Thoracic aorta (tissue), 2 donors: Measurements from ENCODE around the gene RELL1. TPM values are rescaled to one million over a fixed set of nuclear protein-coding genes. Genes with fewer than 3 reads are reported as not detected.

Experiments
- ATAC-seq: fragments of 150-250 bp; one replicate; pipeline ENCODE4 v1.8.0; 2017; ENCODE audit warnings: low read depth; ENCODE audit not compliant: insufficient number of reproducible peaks, low FRiP score
- DNase-seq: peaks from one replicate; pipeline ENCODE4 v3.0.0-alpha.2; 2020; ENCODE audit warnings: low spot score
- H3K27ac ChIP-seq, 2 donors: fragments of 200-600 bp; sonication (generic); 1 replicate in 1 of 2; 2 replicates in 1 of 2; pipeline ENCODE4 v1.5.1; 2016; ENCODE audit warnings: mild to moderate bottlenecking in 2 of 2, moderate library complexity in 2 of 2
- H3K27me3 ChIP-seq: fragments of 200-600 bp; sonication (generic); replicated peaks from 2 replicates; pipeline ENCODE4 v1.6.0; 2016; ENCODE audit warnings: mild to moderate bottlenecking; ENCODE audit not compliant: insufficient read depth
- H3K36me3 ChIP-seq: fragments of 200-600 bp; sonication (generic); one replicate; pipeline ENCODE4 v1.5.1; 2016
- H3K4me1 ChIP-seq, 2 donors: fragments of 200-600 bp; sonication (generic); 1 replicate in 1 of 2; 2 replicates in 1 of 2; pipeline versions ENCODE4 v1.5.1 to v1.6.0; 2016; ENCODE audit warnings: low read depth in 2 of 2, mild to moderate bottlenecking in 1 of 2; ENCODE audit not compliant: control insufficient read depth in 1 of 2
- H3K4me3 ChIP-seq: fragments of 200-600 bp; sonication (generic); 2 replicates; pipeline ENCODE4 v1.5.1; 2016; ENCODE audit warnings: mild to moderate bottlenecking
- H3K9me3 ChIP-seq: fragments of 200-600 bp; sonication (generic); 2 replicates; pipeline ENCODE4 v1.5.1; 2016
- CTCF ChIP-seq: fragments of 200-600 bp; sonication (generic); IDR thresholded peaks from one replicate; pipeline ENCODE4 v1.5.1; 2019; ENCODE audit warnings: antibody characterized with exemption
- total RNA-seq, 2 donors: library from RNA; depleted of rRNA; stranded (reverse); fragments of >200 nt; gene quantifications; one replicate each; pipeline versions ENCODE4 v1.1.0 to v1.2.3, GENCODE V29; 2016

RELL1 gene
- total RNA-seq, 2 donors from 2014 or later, result 46.7 to 69.3 TPM

- Histone ChIP-seq H3K4me1 (peaks cover 7 to 11% of the 10 kb centered on the region in 2 donors), H3K9me3 (no peaks in the 10 kb centered on the region), H3K4me3 (no peak overlapping the region), H3K36me3 (no peaks in the 10 kb centered on the region), H3K27me3 (no peaks in the 10 kb centered on the region), H3K27ac (no peak overlapping the region)
- no peak for DNase-seq
- no peak for TF ChIP-seq CTCF
- ATAC-seq, result no peak
Measured at GRCh38 chr4:37687681-37688080, 1.5 kb upstream of the RELL1 start.

GRCh38 chr4:37687194-37687562 is 1.0 kb upstream of the RELL1 start:
- TF ChIP-seq CTCF, result no peak
- Histone ChIP-seq H3K27ac (peak overlapping the region; percentile 58 to 91), H3K36me3 (no peaks in the 10 kb centered on the region), H3K4me3 (peak overlapping the region; percentile 97), H3K4me1 (peaks cover 7 to 11% of the 10 kb centered on the region in 2 donors), H3K9me3 (no peaks in the 10 kb centered on the region), H3K27me3 (no peaks in the 10 kb centered on the region)
- ATAC-seq (no peak), DNase-seq (no peak)

GRCh38 chr4:37685823-37686372 is 278 bp downstream of the RELL1 start:
- peaks cover 7 to 11% of the 10 kb centered on the region in 2 donors for H3K4me1 ChIP-seq
- H3K27me3 ChIP-seq, result no peaks in the 10 kb centered on the region
- ATAC-seq (peak; percentile 9), DNase-seq (no peak)
- H3K9me3 ChIP-seq, result no peaks in the 10 kb centered on the region
- peak overlapping the region; percentile 83 to 91 for H3K27ac ChIP-seq
- TF ChIP-seq CTCF, result no peak
- peak overlapping the region; percentile 97 for H3K4me3 ChIP-seq
- H3K36me3 ChIP-seq, result no peaks in the 10 kb centered on the region

GRCh38 chr4:37685161-37685822 is 884 bp downstream of the RELL1 start:
- H3K36me3 ChIP-seq, result no peaks in the 10 kb centered on the region
- H3K9me3 ChIP-seq, result no peaks in the 10 kb centered on the region
- peak overlapping the region; percentile 83 to 91 for H3K27ac ChIP-seq
- no peak for TF ChIP-seq CTCF
- DNase-seq (no peak), ATAC-seq (no peak)
- no peaks in the 10 kb centered on the region for H3K27me3 ChIP-seq
- peak overlapping the region; percentile 97 for H3K4me3 ChIP-seq
- H3K4me1 ChIP-seq, result peaks cover 7 to 11% of the 10 kb centered on the region in 2 donors

GRCh38 chr4:37684154-37684553 is 2.0 kb downstream of the RELL1 start:
- no peak overlapping the region for H3K4me3 ChIP-seq
- no peaks in the 10 kb centered on the region for H3K36me3 ChIP-seq
- no peak for ATAC-seq
- no peaks in the 10 kb centered on the region for H3K27me3 ChIP-seq
- H3K27ac ChIP-seq, result no peak overlapping the region
- no peaks in the 10 kb centered on the region for H3K9me3 ChIP-seq
- no peak for DNase-seq
- TF ChIP-seq CTCF, result no peak
- peaks cover 7 to 11% of the 10 kb centered on the region in 2 donors for H3K4me1 ChIP-seq
